T-helper 1 cell treated with Interleukin-12 subunit alpha and Interleukin-12 subunit beta and Interleukin-4 antibody, amounts not matched to agents 30 ng/mL and 1 ng/mL, for 36 hours (primary cell): ENCODE results near the gene GJC1. TPM values are rescaled to one million over a fixed set of nuclear protein-coding genes. Genes with fewer than 3 reads are reported as not detected.

Experiments
- intact Hi-C: fragments of 100-400 bp; cut with micrococcal nuclease; formaldehyde crosslinking; loops from one replicate; pipeline ENCODE4 v1.15.1; 2024
- total RNA-seq: library from RNA; stranded (reverse); gene quantifications from 2 replicates; pipeline ENCODE4 v1.2.3, GENCODE V29; 2022

Gene GJC1
- total RNA-seq: 1.3 and 1.4 TPM in 2 replicates

GRCh38 chr17:44829523-44830358 is at the start of gene GJC1:
TSS of gene GJC1 (minus strand) at chr17:44830287. CDS start at chr17:44805817, 24,470 bp downstream.
- intact Hi-C loops: no loop called here

- intact Hi-C loops: no loop called here
Measured at GRCh38 chr17:44879376-44879775, 49.3 kb upstream of the GJC1 start.

DNA sequence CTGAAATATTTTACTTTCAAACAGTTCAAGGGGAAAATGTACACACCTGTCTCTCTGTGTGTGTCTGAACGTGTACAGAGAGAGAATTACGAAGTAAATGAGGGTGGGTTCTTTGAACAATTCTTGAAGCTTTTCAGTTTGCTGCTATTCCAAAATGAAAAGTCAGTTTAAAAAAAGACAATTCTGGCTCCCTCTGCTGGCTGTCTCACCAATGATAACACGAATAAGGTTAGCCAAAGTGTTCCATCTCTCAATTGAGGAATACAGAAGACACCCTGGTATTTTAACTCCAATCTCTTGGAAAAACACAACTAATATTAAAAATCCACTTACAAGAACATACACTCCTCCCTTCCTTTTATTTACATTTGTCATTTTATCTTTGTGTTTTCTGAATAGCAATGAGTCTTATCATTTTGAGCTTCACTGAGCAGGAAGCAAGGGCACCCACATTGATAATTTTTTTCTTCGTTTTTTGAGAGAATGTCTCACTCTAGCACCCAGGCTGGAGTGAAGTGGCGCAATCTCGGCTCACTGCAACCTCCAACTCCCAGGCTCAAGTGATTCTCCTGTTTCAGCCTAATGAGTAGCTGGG is 48.6 kb upstream of the GJC1 start:
- intact Hi-C loops: loop anchor here (1.0 kb wide), 1 partner anchor 103 kb away; no protein-coding TSS in a partner anchor

DNA sequence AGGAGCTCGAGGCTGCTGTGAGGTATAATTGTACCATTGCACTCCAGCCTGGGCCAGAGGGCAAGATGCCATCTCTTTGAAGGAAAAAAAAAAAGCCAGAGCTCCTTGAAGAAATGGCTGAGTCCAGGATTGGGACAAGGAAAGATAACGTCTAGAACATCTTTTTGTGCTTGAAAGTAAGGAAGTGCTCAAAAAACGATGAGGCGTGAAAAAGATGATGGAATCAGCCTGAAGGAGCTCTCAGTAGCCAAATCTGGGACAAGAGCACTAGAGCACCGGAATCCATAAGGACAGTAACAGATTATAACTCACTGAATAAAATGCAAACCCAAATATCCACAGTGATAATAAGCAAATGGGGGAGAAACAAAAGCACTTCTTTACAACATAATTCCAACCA is 47.0 kb upstream of the GJC1 start:
- intact Hi-C loops: no loop called here

- intact Hi-C loops: no loop called here
Measured at GRCh38 chr17:44875761-44876160, 45.7 kb upstream of the GJC1 start.

GRCh38 chr17:44872131-44872768 is 42.2 kb upstream of the GJC1 start:
- intact Hi-C loops: no loop called here

DNA sequence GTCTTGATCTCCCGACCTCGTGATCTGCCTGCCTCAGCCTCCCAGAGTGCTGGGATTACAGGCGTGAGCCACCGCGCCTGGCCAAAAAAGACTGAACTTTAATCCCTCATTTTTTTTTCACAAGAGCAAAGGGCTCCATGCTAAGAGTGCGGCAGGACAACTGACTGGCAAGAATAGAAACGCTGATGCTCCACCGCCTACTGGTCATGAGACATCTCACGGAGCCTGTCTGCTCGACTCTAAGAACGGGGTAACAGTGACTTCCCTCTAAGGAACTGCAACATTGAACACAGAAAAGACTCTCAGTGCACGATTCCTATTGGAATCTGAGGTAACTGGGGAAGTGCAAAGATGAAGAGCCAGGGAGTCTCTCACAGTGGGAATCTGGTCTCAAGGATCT is 41.5 kb upstream of the GJC1 start:
- intact Hi-C loops: no loop called here

GRCh38 chr17:44867841-44868240 is 37.8 kb upstream of the GJC1 start:
- intact Hi-C loops: no loop called here

- intact Hi-C loops: loop anchor here (1.0 kb wide), 2 partner anchors 87 to 91 kb away; no protein-coding TSS in a partner anchor
Measured at GRCh38 chr17:44865931-44866330, 35.8 kb upstream of the GJC1 start.

DNA sequence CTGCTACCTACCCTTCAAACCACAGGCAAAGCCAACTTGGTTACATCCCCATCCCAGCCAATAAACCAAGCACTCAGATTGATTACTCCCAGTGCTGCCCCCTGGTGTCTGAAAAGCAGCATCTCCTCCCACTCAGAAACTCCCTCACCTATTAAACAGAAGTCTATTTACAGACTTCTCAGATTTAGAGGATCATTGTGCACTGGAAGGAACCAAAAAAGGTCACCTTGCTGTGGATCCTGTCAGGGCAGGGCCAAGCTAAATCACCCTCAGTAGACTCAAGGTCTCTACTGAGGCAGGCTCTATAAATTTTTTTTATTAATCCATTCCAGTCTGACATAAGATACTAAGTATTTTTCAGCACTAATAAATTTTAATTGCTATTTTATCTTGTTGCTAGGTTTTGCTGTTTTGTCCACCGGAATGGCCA is 35.2 kb upstream of the GJC1 start:
- intact Hi-C loops: loop anchor here (1.0 kb wide), 2 partner anchors 86 to 90 kb away; no protein-coding TSS in a partner anchor

DNA sequence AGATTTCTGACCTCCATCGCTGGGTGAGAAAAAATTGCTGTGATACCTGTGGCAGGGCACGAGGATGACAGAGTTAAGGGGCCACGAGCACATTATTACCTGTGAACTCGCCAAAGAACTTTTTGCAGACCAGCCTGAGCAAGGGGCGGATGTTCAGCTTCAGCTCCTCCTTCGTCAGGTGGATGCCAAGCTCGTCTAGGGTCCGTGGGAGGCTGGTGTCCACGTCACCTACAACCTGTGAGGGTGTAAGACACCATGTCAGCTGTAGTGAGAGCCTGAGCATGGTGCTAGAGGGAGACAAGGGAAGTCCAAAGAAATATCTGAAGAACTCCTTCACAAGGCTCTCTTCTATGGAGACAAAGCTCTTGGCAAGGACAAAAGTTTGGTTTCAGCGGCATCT is 34.7 kb upstream of the GJC1 start:
- intact Hi-C loops: loop anchor here (1.0 kb wide), 2 partner anchors 86 to 90 kb away; no protein-coding TSS in a partner anchor

- intact Hi-C loops: no loop called here
Measured at GRCh38 chr17:44863061-44863918, 33.2 kb upstream of the GJC1 start.

DNA sequence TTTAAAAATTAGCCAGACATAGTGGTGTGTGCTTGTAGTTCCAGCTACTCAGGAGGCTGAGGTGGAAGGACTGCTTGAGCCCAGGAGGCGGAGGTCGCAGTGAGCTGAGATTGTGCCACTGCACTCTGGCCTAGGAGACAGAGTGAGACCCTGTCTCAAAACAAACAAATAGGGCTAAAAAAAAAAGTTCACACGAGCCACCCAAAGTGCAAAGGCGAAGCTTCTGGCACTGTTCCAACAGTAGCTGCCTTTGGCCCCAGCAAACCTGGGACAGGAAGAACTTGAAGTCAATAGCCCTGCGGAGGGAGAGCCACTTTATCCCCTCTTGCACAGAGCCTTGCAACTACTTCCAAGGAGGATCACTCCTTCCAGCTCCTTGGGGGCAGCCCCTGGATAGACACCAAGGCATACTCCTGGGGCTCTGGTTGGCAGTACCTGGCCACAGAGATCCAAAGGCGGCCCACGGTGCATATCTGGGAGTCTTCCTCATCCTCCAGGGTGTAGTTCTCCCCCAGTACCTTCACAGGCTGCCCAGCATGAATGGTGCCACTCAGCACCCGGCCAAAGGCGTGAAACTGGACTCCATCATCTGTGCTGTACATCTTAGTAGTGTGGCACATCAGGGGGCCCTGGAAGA is 32.3 kb upstream of the GJC1 start:
- intact Hi-C loops: no loop called here

GRCh38 chr17:44859701-44860100 is 29.6 kb upstream of the GJC1 start:
- intact Hi-C loops: no loop called here

DNA sequence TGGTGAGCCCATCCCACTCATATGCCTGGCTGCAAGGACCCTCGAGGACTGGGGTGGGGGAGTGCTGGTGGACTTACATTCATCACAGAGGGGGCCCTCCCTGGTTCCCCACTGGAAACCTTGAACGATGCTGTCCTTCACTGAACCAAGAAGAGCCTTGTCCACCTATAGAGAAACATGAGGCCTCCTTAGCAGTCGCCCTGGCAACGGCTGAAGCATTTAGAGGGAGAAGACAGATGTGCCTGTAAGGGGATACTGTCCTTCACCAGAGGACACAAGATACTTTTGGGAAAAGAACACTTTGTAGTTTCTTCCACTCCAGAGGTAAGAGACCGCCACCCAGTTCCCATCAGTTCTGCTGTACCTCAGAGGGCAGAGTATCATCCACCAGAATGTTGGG is 24.1 kb upstream of the GJC1 start:
- intact Hi-C loops: no loop called here

- intact Hi-C loops: no loop called here
Measured at GRCh38 chr17:44850612-44851011, 20.5 kb upstream of the GJC1 start.

- intact Hi-C loops: no loop called here
Measured at GRCh38 chr17:44850025-44850424, 19.9 kb upstream of the GJC1 start.

DNA sequence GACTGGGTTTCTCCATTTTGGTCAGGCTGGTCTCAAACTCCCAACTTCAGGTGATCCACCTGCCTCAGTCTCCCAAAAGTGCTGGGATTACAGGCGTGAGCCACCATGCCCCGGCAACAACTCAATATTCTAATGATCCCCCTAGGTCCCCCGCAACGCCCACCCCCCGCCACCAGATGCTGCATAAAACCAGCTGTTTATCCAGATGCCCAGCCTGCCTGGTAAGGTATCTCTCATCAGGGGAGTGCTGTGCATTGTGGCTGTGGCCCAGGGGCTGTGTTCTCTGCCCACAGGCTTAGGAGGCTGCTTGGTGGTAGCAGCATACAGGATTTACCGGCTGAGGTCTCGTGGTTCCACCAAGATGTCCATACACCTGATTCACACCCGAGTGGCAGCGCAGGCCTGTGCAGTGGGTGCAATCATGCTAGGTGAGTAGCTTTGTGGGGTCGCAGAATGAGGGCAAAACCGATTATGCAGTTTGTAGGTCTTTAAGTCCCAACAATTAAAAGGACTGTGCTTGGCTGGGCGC is 18.9 kb upstream of the GJC1 start:
- intact Hi-C loops: no loop called here

- intact Hi-C loops: no loop called here
Measured at GRCh38 chr17:44848257-44848795, 18.2 kb upstream of the GJC1 start.

DNA sequence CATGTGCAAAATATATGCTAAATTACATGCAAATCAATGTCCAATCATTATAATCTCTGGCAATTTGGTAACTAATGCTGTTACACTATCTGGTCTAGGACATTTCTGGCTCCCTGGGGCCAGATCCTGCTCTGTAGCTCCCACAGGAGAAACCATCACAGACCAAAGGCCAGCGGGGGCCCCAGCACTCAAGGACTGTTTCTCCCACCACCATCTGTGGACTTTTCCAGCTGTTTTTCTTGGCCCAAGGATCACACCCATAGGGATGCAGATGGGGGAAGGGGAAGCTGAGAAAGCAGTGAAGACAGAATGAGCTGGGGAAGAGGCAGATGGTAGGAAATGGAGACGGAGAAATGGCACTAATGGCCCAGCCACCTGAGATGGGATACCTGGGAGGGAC is 17.5 kb upstream of the GJC1 start, which contains the start of gene HIGD1B:
TSS of gene HIGD1B (plus strand) at position 298 of the 400 bp plus-strand sequence. CDS start 270 bp downstream, outside the sequence.
- intact Hi-C loops: no loop called here
